K562 (cell line): Measurements from ENCODE around the gene NAP1L4. TPM values are rescaled to one million over a fixed set of nuclear protein-coding genes. Genes with fewer than 3 reads are reported as not detected.
A peak's percentile ranks its signal among the peaks of the same experiment; 100 is the strongest.

Experiments
- ATAC-seq: fragments of 200-7000 bp; cut with Tn5 transposase; 3 replicates; pipeline ENCODE4 v1.9.1; 2020; ENCODE audit warnings: moderate library complexity
- BruUV-seq: library from RNA; stranded (reverse); fragments of 400-500 nt; replicated peaks from 2 replicates; lab custom pipeline; 2021; lab: Mats Ljungman, UMichigan
- CTCF ChIA-PET: fragments of 300-600 bp; formaldehyde crosslinking; extraction: SDS; loops from one replicate; lab custom pipeline; 2021; ENCODE audit warnings: low intra/inter-chr PET ratio; lab: Yijun Ruan, JAX
- POLR2A ChIA-PET: fragments of 300-600, 350-650 bp; sonication (Branson Sonifier 250); formaldehyde crosslinking; extraction: SDS; loops from one replicate; lab custom pipeline; 2021; ENCODE audit warnings: antibody characterized with exemption, inconsistent platforms; lab: Yijun Ruan, JAX
- DNase-seq, 4 experiments: peaks; one replicate each; pipeline versions ENCODE4 v3.0.0 to v3.0.0-alpha.2; 2011 to 2018; ENCODE audit warnings: low spot score in 3 of 4, mixed read lengths in 3 of 4; ENCODE audit errors: extremely low read depth in 1 of 4
- FAIRE-seq: peaks from 2 replicates; lab custom pipeline; 2011; peaks lifted over from hg19 to GRCh38; lab: Jason Lieb, UNC
- H2AFZ ChIP-seq: 2 replicates; pipeline ENCODE4 v1.6.0; 2011; ENCODE audit warnings: low read depth, low read length, control low read depth, inconsistent platforms
- H3K27ac ChIP-seq: fragments of 200-600 bp; 3 replicates; pipeline ENCODE4 v1.8.0; 2011; ENCODE audit warnings: low read depth, mild to moderate bottlenecking, control low read depth, inconsistent platforms, low read length, moderate library complexity, mixed read lengths; ENCODE audit errors: extremely low read depth
- H3K27me3 ChIP-seq, 2 experiments: fragments of 300-600 bp in 1 of 2; 2 replicates in 1 of 2; 3 replicates in 1 of 2; pipeline versions ENCODE4 v1.6.0 to v1.8.0; 2011; ENCODE audit warnings: inconsistent platforms in 2 of 2, low read length in 2 of 2, mild to moderate bottlenecking in 1 of 2, mixed read lengths in 1 of 2, moderate library complexity in 1 of 2; ENCODE audit not compliant: control insufficient read depth in 2 of 2, insufficient read depth in 2 of 2
- H3K36me3 ChIP-seq: fragments of 300-600 bp; 3 replicates; pipeline ENCODE4 v1.8.0; 2011; ENCODE audit warnings: mild to moderate bottlenecking, low read length, inconsistent platforms; ENCODE audit not compliant: control insufficient read depth, insufficient read depth
- H3K4me1 ChIP-seq, 2 experiments: fragments of 200-600 bp in 1 of 2; replicated peaks in 1 of 2; 2 replicates in 1 of 2; 3 replicates in 1 of 2; pipeline versions ENCODE4 v1.5.1 to v1.8.0; 2011; ENCODE audit warnings: inconsistent platforms in 2 of 2, low read length in 2 of 2, mild to moderate bottlenecking in 1 of 2, mixed read lengths in 1 of 2, moderate library complexity in 1 of 2; ENCODE audit not compliant: control insufficient read depth in 2 of 2, insufficient read depth in 2 of 2
- H3K4me2 ChIP-seq: 2 replicates; pipeline ENCODE4 v1.6.1; 2011; ENCODE audit warnings: low read length, control low read depth, inconsistent platforms, mixed read lengths; ENCODE audit not compliant: insufficient read depth
- H3K4me3 ChIP-seq: fragments of 200-600 bp; sonication (generic), shearing (Covaris generic); 2 replicates; pipeline ENCODE4 v1.5.1; 2016; ENCODE audit warnings: control low read depth, inconsistent platforms
- H3K79me2 ChIP-seq: fragments of 200-600 bp; 3 replicates; pipeline ENCODE4 v1.8.0; 2011; ENCODE audit warnings: low read length, inconsistent platforms; ENCODE audit not compliant: control insufficient read depth, insufficient read depth
- H3K9ac ChIP-seq, 2 experiments: 2 replicates each; pipeline versions ENCODE4 v1.6.0 to v1.6.1; 2011; ENCODE audit warnings: low read depth in 2 of 2, low read length in 2 of 2, control low read depth in 1 of 2, inconsistent platforms in 1 of 2, mild to moderate bottlenecking in 1 of 2, mixed read lengths in 1 of 2; ENCODE audit not compliant: insufficient read depth in 1 of 2
- H3K9me1 ChIP-seq: one replicate; pipeline ENCODE4 v1.6.0; 2011; ENCODE audit warnings: inconsistent platforms, mild to moderate bottlenecking, low read length, moderate library complexity; ENCODE audit not compliant: control insufficient read depth, insufficient read depth
- H3K9me3 ChIP-seq: replicated peaks from 2 replicates; pipeline ENCODE4 v1.5.1; 2011; ENCODE audit warnings: low read depth, low read length, inconsistent platforms; ENCODE audit not compliant: control insufficient read depth, insufficient read depth
- H4K20me1 ChIP-seq: replicated peaks from 2 replicates; pipeline ENCODE4 v1.6.1; 2011; ENCODE audit warnings: low read length, inconsistent platforms, mixed read lengths; ENCODE audit not compliant: control insufficient read depth, insufficient read depth
- POLR2G ChIP-seq: fragments of 200-400 bp; formaldehyde crosslinking; IDR thresholded peaks from 2 replicates; pipeline ENCODE4 v1.6.1; 2017; ENCODE audit warnings: low read depth, mild to moderate bottlenecking, antibody characterized with exemption, low read length, moderate library complexity
- ZNF224 ChIP-seq: sonication (generic); formaldehyde crosslinking; IDR thresholded peaks from 2 replicates; pipeline ENCODE4 v1.8.0; 2022; ENCODE audit warnings: mild to moderate bottlenecking, missing genetic modification reagents
- WGBS: fragments of 100-300 bp; shearing (Covaris generic); methylation state at CpG from one replicate; pipeline ENCODE4 v1.1.6; 2016; ENCODE audit warnings: low coverage, mixed read lengths; ENCODE audit not compliant: insufficient coverage; ENCODE audit errors: missing lambda C conversion rate; 5-methylcytosine and 5-hydroxymethylcytosine counted together
- in situ Hi-C: fragments of 300-500 bp; cut with MboI; formaldehyde crosslinking; loops from 4 replicates; pipeline ENCODE4 v1.15.0; 2018; ENCODE audit warnings: inconsistent platforms, mixed read lengths
- intact Hi-C: fragments of 100-400 bp; cut with micrococcal nuclease; formaldehyde crosslinking; loops from 2 replicates; pipeline ENCODE4 v1.14.2; 2022
- polyA plus RNA-seq, 8 experiments: library from polyadenylated mRNA; depleted of rRNA in 4 of 8; stranded (reverse) in 5 of 8; unstranded in 3 of 8; fragments of >200 nt; fragmentation: Nextera tagmentation in 2 of 8; fragmentation: Illumina TruSeq in 1 of 8; extraction: Ambion mirVana in 2 of 8; extraction: Trizol in 1 of 8; gene quantifications; 2 replicates each; pipeline versions ENCODE4 v1.2.1 to v1.2.3, GENCODE V29; 2011 to 2014; ENCODE audit warnings: inconsistent platforms in 1 of 8, missing spikeins in 1 of 8
- total RNA-seq, 7 experiments: library from RNA; depleted of rRNA in 6 of 7; stranded (reverse); fragments of >200 nt in 6 of 7; fragmentation: Illumina TruSeq in 2 of 7; extraction: Trizol in 2 of 7; gene quantifications; 2 replicates each; pipeline versions ENCODE4 v1.2.1 to v1.2.3, GENCODE V29; 2011 to 2021; ENCODE audit warnings: low replicate concordance in 1 of 7

NAP1L4 gene
- total and polyA plus RNA-seq, 9 of the 15 experiments (the other 6 are each of a cell fraction or from before 2014, with no cell fraction given) = 34.1 to 237 (median 179) TPM

DNA sequence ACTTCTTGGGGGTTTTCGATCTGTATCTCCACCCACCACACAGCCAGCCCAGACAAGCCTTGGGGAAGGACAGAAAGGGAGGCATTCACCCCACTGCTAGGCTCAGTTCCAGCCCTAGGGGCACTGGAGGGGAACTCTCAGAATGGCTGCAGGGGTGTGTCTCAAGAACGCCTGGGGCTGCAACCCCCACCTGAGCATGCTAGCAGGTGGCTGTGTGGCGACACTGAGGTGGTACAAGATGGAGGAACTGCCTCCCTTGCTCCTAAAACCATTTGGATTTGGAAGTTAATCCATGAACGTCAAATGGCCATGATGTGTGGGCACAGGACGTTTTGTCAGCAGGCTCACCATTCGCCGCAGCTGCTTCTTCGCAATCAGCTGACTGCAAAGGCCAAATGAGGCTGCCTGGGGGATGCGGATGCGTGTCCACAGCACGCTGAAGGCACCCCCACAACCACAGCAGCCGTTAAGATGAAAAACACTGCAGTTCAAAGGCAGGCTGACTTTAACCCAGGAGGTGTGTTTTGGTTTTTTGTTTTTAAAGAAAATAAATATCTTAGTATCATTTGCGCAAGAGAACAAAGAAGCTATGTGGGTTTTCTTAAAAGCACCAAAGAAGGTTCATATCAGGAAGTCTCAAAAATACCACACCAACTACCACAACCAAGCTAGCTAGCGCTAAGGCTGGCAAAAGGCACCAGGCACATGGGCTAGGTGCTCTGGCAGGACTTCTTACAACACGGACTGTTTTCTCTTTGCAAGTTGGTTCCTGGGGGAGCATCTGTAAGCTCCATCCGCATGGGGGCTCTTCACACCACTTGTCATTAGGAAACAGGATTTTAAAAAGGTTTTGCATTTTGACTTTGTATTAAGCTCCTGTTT, 22.2 kb upstream of the NAP1L4 start:
- WGBS = 86% methylated on average over 16 of the region's 16 CpGs

More for the DNA sequence above, 22.2 kb upstream of the NAP1L4 start:
- ATAC-seq = no peak
- H3K27me3 ChIP-seq = no peaks in the 10 kb centered on the region
- ChIA-PET CTCF (no interaction called here), POLR2A (interaction anchor here (0.6 to 2.5 kb wide), 10 partner anchors 8 to 1467 kb away, joined by 3 to 13 read pairs (median 4); no protein-coding TSS in a partner anchor)
- no peak for DNase-seq
- FAIRE-seq = peak; percentile 40
- in situ Hi-C loops = no loop called here
- H3K4me1 ChIP-seq = peaks cover 0 to 7% of the 10 kb centered on the region in 2 experiments; a peak in 1 of 5 replicates
- H4K20me1 ChIP-seq = 0 out of 2 replicates have a peak, but pooled peaks cover 7% of the 10 kb centered on the region
- intact Hi-C loops = no loop called here
- H3K36me3 ChIP-seq = peaks cover 83% of the 10 kb centered on the region; the same call in 2 of the 3 replicates
- no peak overlapping the region for H3K4me3 ChIP-seq
- H3K27ac ChIP-seq = no peak overlapping the region
- H3K9ac ChIP-seq = no peak overlapping the region
- no TSS peak for BruUV-seq
- no peak for TF ChIP-seq ZNF224 (CRISPR knock-in tag)
- TF ChIP-seq POLR2G = 0 out of 2 replicates have a peak, but pooled peaks have one; percentile 50
- TF ChIP-seq, all 486 proteins: peak for 1
- Histone ChIP-seq H2AFZ (no peak overlapping the region), H3K9me1 (no peaks in the 10 kb centered on the region), H3K4me2 (no peak overlapping the region), H3K9me3 (no peaks in the 10 kb centered on the region), H3K79me2 (no peaks in the 10 kb centered on the region)
